GM12878 (cell line): ENCODE data around the gene GAREM2. TPM values are rescaled to one million over a fixed set of nuclear protein-coding genes. Genes with fewer than 3 reads are reported as not detected.

Experiments
- ATAC-seq: fragments of 200-7000 bp; cut with Tn5 transposase; 3 replicates; pipeline ENCODE4 v1.9.1; 2020; ENCODE audit warnings: mild to moderate bottlenecking, moderate library complexity
- BruUV-seq: library from RNA; stranded (reverse); fragments of 400-500 nt; replicated peaks from 2 replicates; lab custom pipeline; 2021; lab: Mats Ljungman, UMichigan
- CTCF ChIA-PET: fragments of 300-600 bp; sonication (Branson Sonifier 250); formaldehyde crosslinking; extraction: SDS; loops from one replicate; lab custom pipeline; 2021; ENCODE audit warnings: inconsistent platforms; lab: Yijun Ruan, JAX
- POLR2A ChIA-PET: fragments of 350-600 bp; formaldehyde crosslinking; extraction: SDS; loops from one replicate; lab custom pipeline; 2021; ENCODE audit warnings: inconsistent platforms; lab: Charles Lee
- RAD21 ChIA-PET: fragments of 300-600 bp; sonication (Branson Sonifier 250); formaldehyde crosslinking; loops from one replicate; lab custom pipeline; 2023; ENCODE audit warnings: antibody characterized with exemption; ENCODE audit not compliant: unreplicated experiment; lab: Charles Lee
- SMC1A ChIA-PET: fragments of 300-600 bp; sonication (Branson Sonifier 250); formaldehyde crosslinking; loops from one replicate; lab custom pipeline; 2023; ENCODE audit not compliant: unreplicated experiment, uncharacterized antibody; lab: Charles Lee
- DNase-seq: peaks from one replicate; pipeline ENCODE4 v3.0.0-alpha.2; 2011; ENCODE audit warnings: low read depth, low spot score
- FAIRE-seq: peaks from 3 replicates; lab custom pipeline; 2011; peaks lifted over from hg19 to GRCh38; lab: Jason Lieb, UNC
- H2AFZ ChIP-seq: 2 replicates; pipeline ENCODE4 v1.6.0; 2011; ENCODE audit warnings: low read depth, low read length, control low read depth; ENCODE audit not compliant: control insufficient read depth
- H3K27ac ChIP-seq: 2 replicates; pipeline ENCODE4 v1.5.1; 2011; ENCODE audit warnings: control low read depth; ENCODE audit not compliant: control insufficient read depth, insufficient read depth
- H3K27me3 ChIP-seq, 2 experiments: replicated peaks in 1 of 2; 2 replicates each; pipeline versions ENCODE4 v1.6.0 to v1.6.1; 2011; ENCODE audit warnings: low read length in 1 of 2; ENCODE audit not compliant: control insufficient read depth in 2 of 2, insufficient read depth in 2 of 2
- H3K36me3 ChIP-seq, 2 experiments: 2 replicates each; pipeline ENCODE4 v1.5.1; 2011; ENCODE audit warnings: low read length in 1 of 2; ENCODE audit not compliant: control insufficient read depth in 2 of 2, insufficient read depth in 2 of 2
- H3K4me1 ChIP-seq: 2 replicates; pipeline ENCODE4 v1.6.1; 2011; ENCODE audit warnings: mild to moderate bottlenecking, low read length, moderate library complexity, mixed read lengths; ENCODE audit not compliant: control insufficient read depth, insufficient read depth
- H3K4me2 ChIP-seq: 2 replicates; pipeline ENCODE4 v1.6.0; 2011; ENCODE audit warnings: control low read depth; ENCODE audit not compliant: control insufficient read depth, insufficient read depth
- H3K4me3 ChIP-seq: fragments of 200-600 bp; sonication (generic); 2 replicates; pipeline ENCODE4 v1.5.1; 2016
- H3K79me2 ChIP-seq: 2 replicates; pipeline ENCODE4 v1.6.0; 2011; ENCODE audit warnings: low read length; ENCODE audit not compliant: control insufficient read depth, insufficient read depth
- H3K9ac ChIP-seq: 2 replicates; pipeline ENCODE4 v1.8.0; 2011; ENCODE audit warnings: low read length, control low read depth, mixed read lengths; ENCODE audit not compliant: control insufficient read depth, insufficient read depth
- H3K9me3 ChIP-seq: replicated peaks from 3 replicates; pipeline ENCODE4 v1.5.1; 2011; ENCODE audit warnings: mild to moderate bottlenecking, low read length; ENCODE audit not compliant: control insufficient read depth, insufficient read depth
- H4K20me1 ChIP-seq: 2 replicates; pipeline ENCODE4 v1.6.0; 2011; ENCODE audit not compliant: control insufficient read depth, insufficient read depth
- BCL3 ChIP-seq: IDR thresholded peaks from 2 replicates; pipeline ENCODE4 v1.6.1; 2011; ENCODE audit warnings: borderline replicate concordance, low read depth, mild to moderate bottlenecking, moderate library complexity, low read length; ENCODE audit not compliant: insufficient read depth, poor library complexity, severe bottlenecking
- CBX3 ChIP-seq: fragments of 200-600 bp; sonication (generic); IDR thresholded peaks from 2 replicates; pipeline ENCODE4 v1.6.1; 2016; ENCODE audit warnings: low read depth, borderline replicate concordance
- FOXK2 ChIP-seq: fragments of 450-650 bp; IDR thresholded peaks from 2 replicates; pipeline ENCODE4 v1.6.1; 2017; ENCODE audit warnings: mild to moderate bottlenecking, moderate library complexity
- HSF1 ChIP-seq: fragments of 150-350 bp; IDR thresholded peaks from 2 replicates; pipeline ENCODE4 v1.6.1; 2014; ENCODE audit warnings: mild to moderate bottlenecking, low read depth, low read length
- NKRF ChIP-seq: fragments of 450-650 bp; conservative IDR thresholded peaks from 2 replicates; pipeline ENCODE4 v1.6.1; 2017; ENCODE audit warnings: mild to moderate bottlenecking, moderate library complexity
- POLR2A ChIP-seq: IDR thresholded peaks from 2 replicates; pipeline ENCODE4 v1.6.1; 2011; ENCODE audit warnings: low read depth, mild to moderate bottlenecking, low read length
- SMARCA5 ChIP-seq: fragments of 450-650 bp; IDR thresholded peaks from 2 replicates; pipeline ENCODE4 v1.6.1; 2017; ENCODE audit warnings: mild to moderate bottlenecking
- TCF3 ChIP-seq: IDR thresholded peaks from 2 replicates; pipeline ENCODE4 v1.6.1; 2012; ENCODE audit warnings: low read depth, mild to moderate bottlenecking, low read length, borderline replicate concordance; ENCODE audit not compliant: insufficient read depth
- WGBS: methylation state at CpG from one replicate; pipeline ENCODE4 v1.1.6; 2016; ENCODE audit warnings: low lambda C conversion rate; ENCODE audit not compliant: insufficient replicate concordance, insufficient coverage; ENCODE audit errors: missing lambda C conversion rate; 5-methylcytosine and 5-hydroxymethylcytosine counted together
- in situ Hi-C: fragments of 300-500 bp; cut with MboI; formaldehyde crosslinking; loops from 9 replicates; pipeline ENCODE4 v1.14.3; 2018; ENCODE audit warnings: mixed read lengths
- intact Hi-C: fragments of 100-400 bp; cut with micrococcal nuclease; formaldehyde crosslinking; loops from one replicate; pipeline ENCODE4 v1.14.2; 2022; ENCODE audit not compliant: unreplicated experiment
- polyA plus RNA-seq, 11 experiments: library from polyadenylated mRNA; depleted of rRNA in 4 of 11; unstranded in 6 of 11; stranded (reverse) in 5 of 11; fragments of >200 nt; fragmentation: Nextera tagmentation in 4 of 11; fragmentation: Illumina TruSeq in 1 of 11; extraction: Ambion mirVana in 4 of 11; extraction: Trizol in 1 of 11; gene quantifications; 1 replicate in 1 of 11; 2 replicates in 10 of 11; pipeline versions ENCODE4 v1.2.1 to v1.2.3, GENCODE V29; 2011 to 2016; ENCODE audit warnings: inconsistent platforms in 2 of 11, missing spikeins in 2 of 11, low read depth in 1 of 11
- total RNA-seq, 4 experiments: library from RNA; depleted of rRNA in 3 of 4; stranded (reverse); fragments of >200 nt in 3 of 4; fragmentation: Illumina TruSeq in 1 of 4; extraction: Trizol in 1 of 4; gene quantifications; 2 replicates each; pipeline versions ENCODE4 v1.2.1 to v1.2.3, GENCODE V29; 2013 to 2021
- TF ChIP-seq, protein P1 (sequence below): fragments of 450-650 bp; formaldehyde crosslinking; IDR thresholded peaks from 2 replicates; pipeline ENCODE4 v1.5.0; 2022; ENCODE audit warnings: mild to moderate bottlenecking, missing genetic modification characterization
- TF ChIP-seq, protein P2 (sequence below): IDR thresholded peaks from 2 replicates; pipeline ENCODE4 v1.6.1; 2012; ENCODE audit warnings: low read depth, low read length, improper control_type of control experiment

The GAREM2 gene
- total and polyA plus RNA-seq, 10 of the 15 experiments (the other 5 are each of a cell fraction or from before 2014, with no cell fraction given) = 0.06 to 1.4 (median 0.44) TPM

DNA sequence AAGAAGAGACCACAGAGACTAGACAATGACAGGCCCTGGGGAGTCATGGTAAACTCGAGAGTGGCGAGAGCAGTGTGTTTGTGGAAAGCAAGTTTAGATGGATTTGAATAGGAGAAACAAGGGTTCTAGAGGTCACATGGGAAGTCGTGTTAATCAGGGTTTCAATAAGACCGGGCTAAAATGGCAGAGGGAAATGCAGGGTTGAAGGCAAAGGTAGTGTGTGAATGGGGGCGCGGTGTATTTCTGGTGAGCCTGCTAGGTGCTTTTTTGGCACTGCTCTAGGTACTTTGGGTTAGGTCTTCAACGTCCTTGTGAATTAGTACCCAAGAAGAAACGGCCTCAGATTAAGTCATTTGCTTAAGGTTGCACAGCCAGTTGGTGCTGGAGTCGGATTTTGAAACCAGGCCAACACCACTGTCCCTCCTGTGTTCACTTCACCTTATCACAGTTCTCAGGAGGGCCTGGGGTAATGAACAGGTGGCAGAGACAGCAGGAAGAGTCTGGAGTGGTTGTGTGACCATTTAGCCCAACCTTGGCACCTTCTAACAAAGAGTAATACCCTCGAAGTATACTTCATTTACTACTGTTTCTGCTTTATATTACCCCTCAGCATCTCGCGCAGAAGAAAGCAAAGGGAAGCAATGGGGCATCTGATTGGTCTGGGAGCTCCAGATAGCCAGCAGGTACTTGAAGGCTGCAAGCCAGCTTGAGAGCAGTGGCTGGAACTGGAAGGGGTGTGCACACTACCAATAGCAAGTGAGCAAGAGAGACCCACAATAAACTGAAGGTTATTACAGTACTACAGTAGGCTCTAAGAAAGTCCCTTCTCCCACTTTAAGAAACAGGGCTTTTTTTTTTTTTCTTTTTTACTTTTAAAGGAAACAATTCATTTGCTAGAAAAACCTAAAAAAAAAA, 33.4 kb upstream of the GAREM2 start:
- no peak for FAIRE-seq
- H3K4me3 ChIP-seq = no peak overlapping the region
- no peak for TF ChIP-seq NKRF
- peak; percentile 14; the same call in 1 of the 2 replicates for TF ChIP-seq POLR2A
- no peak for TF ChIP-seq HSF1
- TF ChIP-seq, protein P1, sequence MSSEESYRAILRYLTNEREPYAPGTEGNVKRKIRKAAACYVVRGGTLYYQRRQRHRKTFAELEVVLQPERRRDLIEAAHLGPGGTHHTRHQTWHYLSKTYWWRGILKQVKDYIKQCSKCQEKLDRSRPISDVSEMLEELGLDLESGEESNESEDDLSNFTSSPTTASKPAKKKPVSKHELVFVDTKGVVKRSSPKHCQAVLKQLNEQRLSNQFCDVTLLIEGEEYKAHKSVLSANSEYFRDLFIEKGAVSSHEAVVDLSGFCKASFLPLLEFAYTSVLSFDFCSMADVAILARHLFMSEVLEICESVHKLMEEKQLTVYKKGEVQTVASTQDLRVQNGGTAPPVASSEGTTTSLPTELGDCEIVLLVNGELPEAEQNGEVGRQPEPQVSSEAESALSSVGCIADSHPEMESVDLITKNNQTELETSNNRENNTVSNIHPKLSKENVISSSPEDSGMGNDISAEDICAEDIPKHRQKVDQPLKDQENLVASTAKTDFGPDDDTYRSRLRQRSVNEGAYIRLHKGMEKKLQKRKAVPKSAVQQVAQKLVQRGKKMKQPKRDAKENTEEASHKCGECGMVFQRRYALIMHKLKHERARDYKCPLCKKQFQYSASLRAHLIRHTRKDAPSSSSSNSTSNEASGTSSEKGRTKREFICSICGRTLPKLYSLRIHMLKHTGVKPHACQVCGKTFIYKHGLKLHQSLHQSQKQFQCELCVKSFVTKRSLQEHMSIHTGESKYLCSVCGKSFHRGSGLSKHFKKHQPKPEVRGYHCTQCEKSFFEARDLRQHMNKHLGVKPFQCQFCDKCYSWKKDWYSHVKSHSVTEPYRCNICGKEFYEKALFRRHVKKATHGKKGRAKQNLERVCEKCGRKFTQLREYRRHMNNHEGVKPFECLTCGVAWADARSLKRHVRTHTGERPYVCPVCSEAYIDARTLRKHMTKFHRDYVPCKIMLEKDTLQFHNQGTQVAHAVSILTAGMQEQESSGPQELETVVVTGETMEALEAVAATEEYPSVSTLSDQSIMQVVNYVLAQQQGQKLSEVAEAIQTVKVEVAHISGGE (CRISPR knock-in tag) = no peak
- no peak for TF ChIP-seq CBX3
- TF ChIP-seq, protein P2, sequence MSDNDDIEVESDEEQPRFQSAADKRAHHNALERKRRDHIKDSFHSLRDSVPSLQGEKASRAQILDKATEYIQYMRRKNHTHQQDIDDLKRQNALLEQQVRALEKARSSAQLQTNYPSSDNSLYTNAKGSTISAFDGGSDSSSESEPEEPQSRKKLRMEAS = no peak
- no peak for TF ChIP-seq FOXK2
- TF ChIP-seq SMARCA5 = no peak
- peak; percentile 20 for TF ChIP-seq BCL3
- no peak for TF ChIP-seq TCF3
- 80% methylated on average over 12 of the region's 12 CpGs for WGBS
- SMC1A ChIA-PET = interaction anchor here (0.6 kb wide), 1 partner anchor 148 kb away, joined by 5 read pairs; no protein-coding TSS in a partner anchor
- H2AFZ ChIP-seq = no peak overlapping the region
- no peaks in the 10 kb centered on the region for H3K27me3 ChIP-seq
- DNase-seq = no peak
- RAD21 ChIA-PET = interaction anchor here (1.0 to 1.5 kb wide), 2 partner anchors 51 to 148 kb away, joined by 3 read pairs; no protein-coding TSS in a partner anchor
- BruUV-seq = no TSS peak
- ATAC-seq = no peak; the same call in 2 of the 3 replicates
- CTCF ChIA-PET = interaction anchor here (0.7 to 0.9 kb wide), 2 partner anchors 10 to 147 kb away, joined by 4 to 5 read pairs; no protein-coding TSS in a partner anchor
- H3K79me2 ChIP-seq = no peaks in the 10 kb centered on the region
- intact Hi-C loops = no loop called here
- H3K4me2 ChIP-seq = no peak overlapping the region
- H3K9me3 ChIP-seq = no peaks in the 10 kb centered on the region
- no peak overlapping the region for H3K27ac ChIP-seq
- H3K4me1 ChIP-seq = no peaks in the 10 kb centered on the region
- no peaks in the 10 kb centered on the region for H4K20me1 ChIP-seq
- H3K36me3 ChIP-seq = peaks cover 0 to 14% of the 10 kb centered on the region in 2 experiments; a peak in 1 of 4 replicates
- no peak overlapping the region for H3K9ac ChIP-seq
- in situ Hi-C loops = loop anchor here (10.0 kb wide), 1 partner anchor 285 kb away; no protein-coding TSS in a partner anchor
- POLR2A ChIA-PET = interaction anchor here (0.7 kb wide), 2 partner anchors 55 to 94 kb away, joined by 3 to 5 read pairs; no protein-coding TSS in a partner anchor
